Measurements from ENCODE around the gene PM20D2.

The PM20D2 gene

DNA sequence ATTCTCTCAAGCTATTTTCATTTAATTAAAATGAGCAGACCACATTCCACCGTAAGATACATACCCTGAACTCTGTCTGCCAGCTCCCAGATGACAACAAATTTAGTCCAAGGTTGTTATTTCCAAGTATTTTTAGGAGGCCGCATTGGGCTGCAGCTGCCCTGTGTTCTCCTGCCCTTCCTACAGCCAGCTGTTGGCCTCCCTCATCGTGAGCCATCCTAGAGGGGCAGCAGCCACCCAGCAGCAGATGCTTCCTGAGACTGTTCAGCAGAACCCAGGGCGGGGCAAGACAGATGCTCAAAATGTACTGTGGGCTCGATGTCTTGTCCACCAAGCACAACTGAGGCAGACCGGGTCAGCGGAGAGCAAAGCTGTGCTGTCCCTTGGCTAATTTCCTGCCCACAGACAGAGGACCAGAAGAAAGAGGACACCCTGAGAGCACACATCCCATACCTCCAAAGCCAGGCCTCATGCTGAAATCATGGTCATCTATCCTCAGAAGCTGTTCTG, 54.9 kb downstream of the PM20D2 start:
- H3K4me3 ChIP-seq (ENCODE audit: low read depth, low read length) = no peak overlapping the region

- no peak overlapping the region for H3K4me3 ChIP-seq (ENCODE audit: low read depth, low read length)
Observed at GRCh38 chr6:89204096-89204495, 58.2 kb downstream of the PM20D2 start.

- no peak overlapping the region for H3K4me3 ChIP-seq (ENCODE audit: low read depth, low read length)
Observed at GRCh38 chr6:89205819-89206218, 60.0 kb downstream of the PM20D2 start.

DNA sequence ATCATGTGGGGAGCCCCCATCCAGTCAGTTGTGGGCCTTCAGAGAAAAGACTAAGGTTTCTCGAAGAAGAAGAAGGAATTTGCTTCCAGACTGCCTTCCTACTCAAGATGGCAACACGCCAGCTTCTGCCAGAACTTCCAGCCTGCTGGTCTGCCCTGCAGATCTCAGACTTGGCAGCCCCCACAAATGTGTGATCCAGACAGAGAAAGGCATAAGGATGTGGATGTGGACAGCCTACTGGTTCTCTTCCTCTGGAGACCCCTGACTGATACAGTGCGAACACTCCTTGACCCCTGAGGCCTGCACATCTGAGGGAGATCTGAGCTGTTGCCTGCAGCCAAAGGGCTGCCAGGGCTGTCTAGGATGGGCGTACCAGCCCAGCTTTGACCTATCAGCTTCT, 62.7 kb downstream of the PM20D2 start:
- no peak overlapping the region for H3K4me3 ChIP-seq (ENCODE audit: low read depth, low read length)

GRCh38 chr6:89209457-89209856, 63.6 kb downstream of the PM20D2 start:
- no peak overlapping the region for H3K4me3 ChIP-seq (ENCODE audit: low read depth, low read length)

DNA sequence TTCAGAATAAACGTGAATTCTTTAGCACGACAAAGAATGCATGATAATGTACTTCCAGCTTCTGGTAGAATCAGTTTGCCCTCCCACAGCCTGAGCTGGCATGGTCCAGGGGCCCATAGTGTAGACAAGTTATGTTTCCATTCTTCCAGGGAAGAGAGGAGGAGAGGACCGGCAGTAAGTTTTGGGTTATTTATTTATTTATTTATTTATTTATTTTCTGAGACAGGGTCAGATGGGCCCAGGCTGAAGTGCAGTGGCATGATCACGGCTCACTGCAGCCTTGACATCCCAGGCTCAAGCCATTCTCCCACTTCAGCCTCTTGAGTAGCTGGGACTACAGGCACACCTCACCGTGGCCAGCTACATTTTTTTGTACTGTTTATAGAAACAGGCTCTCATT, 66.6 kb downstream of the PM20D2 start:
- no peak overlapping the region for H3K4me3 ChIP-seq (ENCODE audit: low read depth, low read length)

DNA sequence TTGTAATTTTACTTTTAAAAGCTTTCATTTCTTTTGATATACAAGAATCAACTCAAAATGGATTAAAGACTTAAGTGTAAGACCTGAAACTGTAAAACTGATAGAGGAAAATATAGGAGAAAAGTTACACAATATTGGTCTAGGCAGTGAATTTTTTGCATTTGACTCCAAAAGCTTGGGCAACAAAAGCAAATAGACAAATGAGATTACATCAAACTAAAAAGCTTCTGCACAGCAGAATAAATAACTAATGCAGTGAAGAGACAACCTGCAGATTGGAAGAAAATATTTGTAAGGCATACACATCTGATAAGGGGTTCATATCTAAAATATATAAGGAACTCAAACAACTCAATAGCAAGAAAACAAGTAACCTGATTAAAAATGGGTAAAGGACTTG, 68.3 kb downstream of the PM20D2 start:
- no peak overlapping the region for H3K4me3 ChIP-seq (ENCODE audit: low read depth, low read length)
